Calu3 (cell line): ENCODE results near the gene MOXD1. TPM values are rescaled to one million over a fixed set of nuclear protein-coding genes. Genes with fewer than 3 reads are reported as not detected.

Experiments
- BruUV-seq: library from RNA; stranded (reverse); fragments of 400-500 nt; replicated peaks from 2 replicates; lab custom pipeline; 2021; lab: Mats Ljungman, UMichigan
- CTCF ChIA-PET: fragments of 300-600 bp; sonication (Branson Sonifier 250); formaldehyde crosslinking; loops from one replicate; lab custom pipeline; 2022; ENCODE audit warnings: antibody characterized with exemption; lab: Charles Lee
- DNase-seq: peaks from one replicate; pipeline ENCODE4 v3.0.0; 2022
- H3K27ac Mint-ChIP-seq: one replicate; pipeline ENCODE4 v1.8.0; 2022; ENCODE audit warnings: mixed read lengths; ENCODE audit not compliant: unreplicated experiment
- H3K27me3 Mint-ChIP-seq: one replicate; pipeline ENCODE4 v1.8.0; 2022; ENCODE audit warnings: mixed read lengths; ENCODE audit not compliant: unreplicated experiment
- H3K36me3 Mint-ChIP-seq: one replicate; pipeline ENCODE4 v1.8.0; 2022; ENCODE audit warnings: mild to moderate bottlenecking, moderate library complexity, mixed read lengths; ENCODE audit not compliant: insufficient read depth, unreplicated experiment
- H3K4me1 Mint-ChIP-seq: one replicate; pipeline ENCODE4 v1.8.0; 2022; ENCODE audit warnings: mild to moderate bottlenecking, low read depth, mixed read lengths; ENCODE audit not compliant: unreplicated experiment
- H3K4me3 Mint-ChIP-seq: one replicate; pipeline ENCODE4 v1.8.0; 2022; ENCODE audit warnings: mild to moderate bottlenecking, low read depth, moderate library complexity, mixed read lengths; ENCODE audit not compliant: unreplicated experiment
- H3K9me3 Mint-ChIP-seq: one replicate; pipeline ENCODE4 v1.8.0; 2022; ENCODE audit warnings: low read depth, mixed read lengths; ENCODE audit not compliant: unreplicated experiment
- intact Hi-C: fragments of 100-400 bp; cut with micrococcal nuclease; formaldehyde crosslinking; loops from one replicate; pipeline ENCODE4 v1.10.0; 2022; ENCODE audit not compliant: unreplicated experiment
- total RNA-seq: library from RNA; stranded (reverse); gene quantifications from 2 replicates; pipeline ENCODE4 v1.2.3, GENCODE V29; 2022
- TF ChIP-seq, protein P1 (sequence below): fragments of 200-600 bp; IDR thresholded peaks from one replicate; pipeline ENCODE4 v1.8.0; 2022; ENCODE audit warnings: antibody characterized with exemption; ENCODE audit not compliant: unreplicated experiment

MOXD1 gene
- total RNA-seq, 1 experiment from 2014 or later = 13.6 TPM

DNA sequence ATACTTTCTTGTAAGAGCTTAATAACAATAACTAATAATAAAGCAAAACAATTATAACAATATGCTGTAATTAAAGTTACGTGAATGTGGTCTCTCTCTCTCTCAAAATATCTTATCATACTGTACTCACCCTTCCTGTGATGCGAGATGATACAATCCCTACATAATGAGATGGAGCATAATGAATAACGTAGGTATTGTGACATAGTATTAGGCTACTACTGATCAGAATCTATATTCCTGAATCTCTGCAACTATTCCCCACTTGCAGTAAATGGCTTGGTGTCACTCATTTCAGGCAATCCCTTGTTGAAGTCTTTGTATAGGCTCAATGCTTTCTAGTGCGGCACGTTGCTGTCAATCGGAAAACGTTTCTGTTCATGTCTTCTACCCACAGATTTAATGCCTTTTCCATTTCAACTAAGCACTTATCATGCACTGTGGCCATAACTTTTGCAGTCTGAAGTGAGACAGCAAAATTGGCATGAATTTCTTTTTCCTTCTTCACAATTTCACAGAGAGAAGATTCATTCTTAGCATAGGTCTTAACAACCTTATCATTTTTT, 32.3 kb downstream of the MOXD1 start:
- intact Hi-C loops = no loop called here
- no peaks in the 10 kb centered on the region for H3K4me1 Mint-ChIP-seq
- no peaks in the 10 kb centered on the region for H3K9me3 Mint-ChIP-seq
- CTCF ChIA-PET = no interaction called here
- no peak overlapping the region for H3K4me3 Mint-ChIP-seq
- no peak for DNase-seq
- H3K27me3 Mint-ChIP-seq = no peaks in the 10 kb centered on the region
- no peak overlapping the region for H3K27ac Mint-ChIP-seq
- no peaks in the 10 kb centered on the region for H3K36me3 Mint-ChIP-seq
- TF ChIP-seq, protein P1, sequence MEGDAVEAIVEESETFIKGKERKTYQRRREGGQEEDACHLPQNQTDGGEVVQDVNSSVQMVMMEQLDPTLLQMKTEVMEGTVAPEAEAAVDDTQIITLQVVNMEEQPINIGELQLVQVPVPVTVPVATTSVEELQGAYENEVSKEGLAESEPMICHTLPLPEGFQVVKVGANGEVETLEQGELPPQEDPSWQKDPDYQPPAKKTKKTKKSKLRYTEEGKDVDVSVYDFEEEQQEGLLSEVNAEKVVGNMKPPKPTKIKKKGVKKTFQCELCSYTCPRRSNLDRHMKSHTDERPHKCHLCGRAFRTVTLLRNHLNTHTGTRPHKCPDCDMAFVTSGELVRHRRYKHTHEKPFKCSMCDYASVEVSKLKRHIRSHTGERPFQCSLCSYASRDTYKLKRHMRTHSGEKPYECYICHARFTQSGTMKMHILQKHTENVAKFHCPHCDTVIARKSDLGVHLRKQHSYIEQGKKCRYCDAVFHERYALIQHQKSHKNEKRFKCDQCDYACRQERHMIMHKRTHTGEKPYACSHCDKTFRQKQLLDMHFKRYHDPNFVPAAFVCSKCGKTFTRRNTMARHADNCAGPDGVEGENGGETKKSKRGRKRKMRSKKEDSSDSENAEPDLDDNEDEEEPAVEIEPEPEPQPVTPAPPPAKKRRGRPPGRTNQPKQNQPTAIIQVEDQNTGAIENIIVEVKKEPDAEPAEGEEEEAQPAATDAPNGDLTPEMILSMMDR = no peak
- BruUV-seq = no TSS peak

DNA sequence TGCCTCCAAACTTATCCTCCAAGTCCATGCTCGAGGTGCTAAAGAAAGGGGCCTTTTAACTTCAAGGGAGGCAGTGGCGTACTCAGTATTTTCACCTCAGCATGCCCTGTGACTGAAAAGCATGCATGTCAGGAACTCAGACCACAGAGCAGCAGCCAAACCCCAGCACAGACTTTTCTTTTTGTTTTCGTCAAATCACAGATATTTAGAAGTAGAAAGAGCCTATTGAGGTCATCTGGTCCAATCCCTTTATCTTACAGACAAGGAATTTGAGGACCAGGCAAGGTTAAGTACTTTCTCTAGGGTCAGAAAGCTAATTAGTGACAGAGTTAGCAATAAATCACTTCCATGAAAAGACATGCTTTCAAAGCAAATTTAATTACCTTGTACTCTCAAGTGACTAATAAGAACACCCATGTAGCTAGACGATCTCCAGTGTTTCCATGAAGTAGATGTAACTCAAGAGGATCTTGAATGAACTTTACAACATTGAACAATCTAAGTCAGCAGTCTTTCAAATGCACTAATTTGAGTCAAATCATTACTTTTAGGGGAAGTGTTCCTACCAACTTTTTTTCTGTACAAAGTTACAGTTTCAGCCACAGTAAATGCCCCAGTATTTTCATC, 35.9 kb downstream of the MOXD1 start:
- Mint-ChIP-seq H3K27me3 (no peaks in the 10 kb centered on the region), H3K27ac (no peak overlapping the region), H3K36me3 (no peaks in the 10 kb centered on the region), H3K4me3 (no peak overlapping the region), H3K9me3 (no peaks in the 10 kb centered on the region), H3K4me1 (no peaks in the 10 kb centered on the region)
- TF ChIP-seq, protein P1 = no peak
- CTCF ChIA-PET = no interaction called here
- DNase-seq = no peak
- no TSS peak for BruUV-seq
- intact Hi-C loops = no loop called here

DNA sequence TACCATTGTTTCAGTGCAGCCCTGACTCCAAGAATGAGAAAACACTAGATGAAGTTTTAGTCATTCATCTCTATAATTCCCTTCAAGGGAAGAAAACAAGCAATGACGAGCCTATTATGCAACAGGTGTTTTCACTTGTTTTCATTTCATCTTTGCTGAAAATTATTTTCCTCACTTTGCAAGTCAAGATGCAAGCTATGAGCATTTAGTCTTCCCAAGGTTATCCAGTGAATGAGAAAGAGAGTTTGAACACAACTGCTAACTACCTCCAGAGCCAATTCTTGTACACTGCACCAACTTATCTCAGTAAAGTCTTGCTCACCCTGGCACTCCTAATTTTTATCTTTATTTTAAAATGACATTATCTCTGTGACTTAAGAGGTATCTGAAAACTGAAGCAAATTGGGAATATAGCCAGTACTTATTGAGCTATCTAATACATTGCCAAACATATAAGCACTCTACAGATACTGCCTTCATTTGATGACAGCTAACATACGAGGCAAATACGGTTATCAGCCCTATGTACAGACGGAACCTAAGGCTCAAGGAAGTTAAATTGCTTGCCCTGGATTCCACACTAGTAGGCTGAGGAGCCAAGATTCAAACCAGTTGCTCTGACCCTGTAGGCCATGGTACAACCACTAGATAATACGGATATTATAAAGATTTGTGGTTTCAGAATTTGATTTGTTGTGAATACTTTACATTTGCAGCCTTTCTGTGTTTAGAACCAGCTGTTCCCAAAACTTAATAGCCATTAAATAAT, 36.8 kb downstream of the MOXD1 start:
- CTCF ChIA-PET = no interaction called here
- H3K9me3 Mint-ChIP-seq = no peaks in the 10 kb centered on the region
- no TSS peak for BruUV-seq
- DNase-seq = no peak
- no peak overlapping the region for H3K4me3 Mint-ChIP-seq
- H3K4me1 Mint-ChIP-seq = no peaks in the 10 kb centered on the region
- no peak overlapping the region for H3K27ac Mint-ChIP-seq
- no peaks in the 10 kb centered on the region for H3K36me3 Mint-ChIP-seq
- intact Hi-C loops = no loop called here
- TF ChIP-seq, protein P1 = no peak
- H3K27me3 Mint-ChIP-seq = no peaks in the 10 kb centered on the region

DNA sequence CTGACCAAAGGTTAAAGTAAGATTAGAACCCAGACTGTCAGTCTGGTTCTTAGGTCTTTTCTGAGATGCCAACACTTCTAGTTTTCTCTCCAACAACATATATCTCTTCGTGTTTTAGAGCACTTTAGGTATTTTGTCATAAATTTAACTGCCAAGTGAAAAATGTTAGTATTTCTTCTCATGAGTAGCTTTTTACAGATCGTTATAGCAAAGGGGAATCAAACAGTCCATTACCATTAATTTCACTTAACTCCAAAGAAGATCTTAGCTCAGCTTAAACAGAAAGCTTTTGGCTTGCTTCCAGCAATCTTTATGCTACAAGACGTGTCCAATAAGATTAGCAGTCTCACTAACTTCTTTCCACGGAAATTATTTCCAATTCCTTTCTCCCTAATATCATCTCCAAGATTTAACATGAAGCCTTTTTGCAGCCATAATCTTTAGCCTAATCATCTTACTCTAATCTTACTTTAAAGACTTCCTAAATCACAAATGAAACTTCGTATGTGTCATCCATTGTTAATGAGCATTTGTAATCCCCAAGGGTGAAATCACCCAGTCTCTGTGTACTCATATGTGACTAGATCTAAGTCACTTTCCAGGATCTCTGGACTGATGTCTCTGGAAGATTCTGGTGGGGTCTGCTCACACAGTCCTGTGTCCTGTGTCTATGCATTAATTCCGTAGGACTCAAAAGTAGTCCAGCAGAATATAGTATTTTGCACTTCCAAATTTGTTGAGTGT, 38.7 kb downstream of the MOXD1 start:
- no peaks in the 10 kb centered on the region for H3K4me1 Mint-ChIP-seq
- intact Hi-C loops = no loop called here
- no peaks in the 10 kb centered on the region for H3K9me3 Mint-ChIP-seq
- no peak for DNase-seq
- BruUV-seq = no TSS peak
- CTCF ChIA-PET = no interaction called here
- no peak overlapping the region for H3K4me3 Mint-ChIP-seq
- no peak overlapping the region for H3K27ac Mint-ChIP-seq
- TF ChIP-seq, protein P1 = no peak
- H3K36me3 Mint-ChIP-seq = no peaks in the 10 kb centered on the region
- no peaks in the 10 kb centered on the region for H3K27me3 Mint-ChIP-seq
